ENCODE data around the gene SLCO3A1.

- TF ChIP-seq CTCF (IDR thresholded peaks at IDR 0.05 in 2 of 3, conservative IDR thresholded peaks at IDR 0.05 in 1 of 3; ENCODE audit: borderline replicate concordance in 1 of 3, insufficient read depth in 1 of 3, low read depth in 2 of 3, low read length in 2 of 3): no peak
- TF ChIP-seq POLR2A (IDR thresholded peaks at IDR 0.05; ENCODE audit: borderline replicate concordance, extremely low read depth, insufficient read depth, insufficient read length): no peak
- TF ChIP-seq, protein P1, sequence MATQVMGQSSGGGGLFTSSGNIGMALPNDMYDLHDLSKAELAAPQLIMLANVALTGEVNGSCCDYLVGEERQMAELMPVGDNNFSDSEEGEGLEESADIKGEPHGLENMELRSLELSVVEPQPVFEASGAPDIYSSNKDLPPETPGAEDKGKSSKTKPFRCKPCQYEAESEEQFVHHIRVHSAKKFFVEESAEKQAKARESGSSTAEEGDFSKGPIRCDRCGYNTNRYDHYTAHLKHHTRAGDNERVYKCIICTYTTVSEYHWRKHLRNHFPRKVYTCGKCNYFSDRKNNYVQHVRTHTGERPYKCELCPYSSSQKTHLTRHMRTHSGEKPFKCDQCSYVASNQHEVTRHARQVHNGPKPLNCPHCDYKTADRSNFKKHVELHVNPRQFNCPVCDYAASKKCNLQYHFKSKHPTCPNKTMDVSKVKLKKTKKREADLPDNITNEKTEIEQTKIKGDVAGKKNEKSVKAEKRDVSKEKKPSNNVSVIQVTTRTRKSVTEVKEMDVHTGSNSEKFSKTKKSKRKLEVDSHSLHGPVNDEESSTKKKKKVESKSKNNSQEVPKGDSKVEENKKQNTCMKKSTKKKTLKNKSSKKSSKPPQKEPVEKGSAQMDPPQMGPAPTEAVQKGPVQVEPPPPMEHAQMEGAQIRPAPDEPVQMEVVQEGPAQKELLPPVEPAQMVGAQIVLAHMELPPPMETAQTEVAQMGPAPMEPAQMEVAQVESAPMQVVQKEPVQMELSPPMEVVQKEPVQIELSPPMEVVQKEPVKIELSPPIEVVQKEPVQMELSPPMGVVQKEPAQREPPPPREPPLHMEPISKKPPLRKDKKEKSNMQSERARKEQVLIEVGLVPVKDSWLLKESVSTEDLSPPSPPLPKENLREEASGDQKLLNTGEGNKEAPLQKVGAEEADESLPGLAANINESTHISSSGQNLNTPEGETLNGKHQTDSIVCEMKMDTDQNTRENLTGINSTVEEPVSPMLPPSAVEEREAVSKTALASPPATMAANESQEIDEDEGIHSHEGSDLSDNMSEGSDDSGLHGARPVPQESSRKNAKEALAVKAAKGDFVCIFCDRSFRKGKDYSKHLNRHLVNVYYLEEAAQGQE (IDR thresholded peaks at IDR 0.05; ENCODE audit: low read depth): no peak
- TF ChIP-seq CEBPB (IDR thresholded peaks at IDR 0.05; ENCODE audit: low read depth): no peak
- no peak for TF ChIP-seq TCF7L2 (IDR thresholded peaks at IDR 0.05; ENCODE audit: borderline replicate concordance, extremely low read depth, insufficient read depth, insufficient read length)
- TF ChIP-seq EZH2 (IDR thresholded peaks at IDR 0.05): no peak
- TF ChIP-seq POLR2AphosphoS5 (IDR thresholded peaks at IDR 0.05; ENCODE audit: low read depth, low read length): no peak
- TF ChIP-seq RAD21 (IDR thresholded peaks at IDR 0.05; ENCODE audit: low read depth): no peak; the same call in 1 of the 2 replicates
Observed at GRCh38 chr15:91950631-91951329, 97.3 kb downstream of the SLCO3A1 start.

All from HCT116 (cell line).